COLO668 (cell line): ENCODE data around the gene ST6GALNAC5.

Experiments
- DNase-seq: peaks from one replicate; lab custom pipeline; 2025; ENCODE audit not compliant: unreplicated experiment; lab: John Stamatoyannopoulos, UW

ST6GALNAC5 gene

GRCh38 chr1:76933847-76934815 is 66.9 kb downstream of the ST6GALNAC5 start:
- no peak for DNase-seq

- DNase-seq: no peak
Measured at GRCh38 chr1:76938304-76938703, 71.0 kb downstream of the ST6GALNAC5 start.

GRCh38 chr1:76939050-76939816 is 72.0 kb downstream of the ST6GALNAC5 start:
- DNase-seq: no peak

GRCh38 chr1:76939817-76940216 is 72.5 kb downstream of the ST6GALNAC5 start:
- no peak for DNase-seq

- no peak for DNase-seq
Measured at GRCh38 chr1:76940571-76941335, 73.5 kb downstream of the ST6GALNAC5 start.

GRCh38 chr1:76942549-76942948 is 75.3 kb downstream of the ST6GALNAC5 start:
- no peak for DNase-seq

GRCh38 chr1:76944942-76945341 is 77.7 kb downstream of the ST6GALNAC5 start:
- DNase-seq: peak; percentile 29

GRCh38 chr1:76948846-76949245 is 81.6 kb downstream of the ST6GALNAC5 start:
- no peak for DNase-seq

- no peak for DNase-seq
Measured at GRCh38 chr1:76949503-76949902, 82.2 kb downstream of the ST6GALNAC5 start.

- no peak for DNase-seq
Measured at GRCh38 chr1:76950306-76950705, 83.0 kb downstream of the ST6GALNAC5 start.

GRCh38 chr1:76951153-76951552 is 83.9 kb downstream of the ST6GALNAC5 start:
- no peak for DNase-seq

- DNase-seq: no peak
Measured at GRCh38 chr1:76955652-76956051, 88.4 kb downstream of the ST6GALNAC5 start.

- DNase-seq: no peak
Measured at GRCh38 chr1:76957961-76958360, 90.7 kb downstream of the ST6GALNAC5 start.

GRCh38 chr1:76958828-76959227 is 91.5 kb downstream of the ST6GALNAC5 start:
- no peak for DNase-seq

- no peak for DNase-seq
Measured at GRCh38 chr1:76959556-76959955, 92.3 kb downstream of the ST6GALNAC5 start.

- DNase-seq: no peak
Measured at GRCh38 chr1:76961181-76961819, 94.0 kb downstream of the ST6GALNAC5 start.

- DNase-seq: no peak
Measured at GRCh38 chr1:76961820-76962207, 94.5 kb downstream of the ST6GALNAC5 start.

GRCh38 chr1:76981267-76981666 is 114.0 kb downstream of the ST6GALNAC5 start:
- peak; percentile 38 for DNase-seq

- no peak for DNase-seq
Measured at GRCh38 chr1:76989976-76990375, 122.7 kb downstream of the ST6GALNAC5 start.

GRCh38 chr1:76993036-76993435 is 125.8 kb downstream of the ST6GALNAC5 start:
- DNase-seq: no peak
